Thyroid gland (tissue), 4 donors: ENCODE measurements around the gene ZCCHC4. TPM values are rescaled to one million over a fixed set of nuclear protein-coding genes. Genes with fewer than 3 reads are reported as not detected.

Experiments
- DNase-seq, 2 donors: peaks; one replicate each; pipeline ENCODE4 v3.0.0-alpha.2; 2019
- H3K27ac ChIP-seq, 3 donors: fragments of 200-600 bp; sonication (generic); 1 replicate in 2 of 3; 2 replicates in 1 of 3; pipeline ENCODE4 v1.5.1; 2016 to 2019; ENCODE audit warnings: mild to moderate bottlenecking in 1 of 3, moderate library complexity in 1 of 3
- H3K27me3 ChIP-seq: fragments of 200-600 bp; sonication (generic); one replicate; pipeline ENCODE4 v1.5.1; 2019
- H3K36me3 ChIP-seq, 2 donors: fragments of 200-600 bp; sonication (generic); one replicate each; pipeline ENCODE4 v1.5.1; 2016 to 2019
- H3K4me1 ChIP-seq, 2 donors: fragments of 200-600 bp; sonication (generic); one replicate each; pipeline ENCODE4 v1.5.1; 2017 to 2019
- H3K4me3 ChIP-seq, 3 donors: fragments of 200-600 bp; sonication (generic); replicated peaks in 1 of 3; 1 replicate in 2 of 3; 2 replicates in 1 of 3; pipeline ENCODE4 v1.5.1; 2016; ENCODE audit warnings: mild to moderate bottlenecking in 1 of 3
- H3K9me3 ChIP-seq: fragments of 200-600 bp; sonication (generic); one replicate; pipeline ENCODE4 v1.5.1; 2017
- CTCF ChIP-seq, 6 experiments: fragments of 200-600 bp in 3 of 6; fragments of 450-650 bp in 3 of 6; sonication (generic) in 3 of 6; IDR thresholded peaks; one replicate each; pipeline ENCODE4 v1.5.1; 2016 to 2019; ENCODE audit warnings: antibody characterized with exemption in 6 of 6, mild to moderate bottlenecking in 2 of 6, inconsistent platforms in 1 of 6, moderate library complexity in 1 of 6
- POLR2A ChIP-seq, 2 donors: fragments of 450-650 bp; IDR thresholded peaks; one replicate each; pipeline ENCODE4 v1.6.1; 2017; ENCODE audit warnings: antibody characterized with exemption in 2 of 2, mild to moderate bottlenecking in 2 of 2, moderate library complexity in 1 of 2
- WGBS, 2 donors: methylation state at CpG; one replicate each; pipeline ENCODE4 v1.1.5; 2017; 5-methylcytosine and 5-hydroxymethylcytosine counted together
- intact Hi-C: fragments of 100-400 bp; cut with DNase I; formaldehyde crosslinking; loops from one replicate; pipeline ENCODE4 v1.15.1; 2023
- total RNA-seq, 4 donors: library from RNA; depleted of rRNA; stranded (reverse); fragments of >200 nt; gene quantifications; one replicate each; pipeline ENCODE4 v1.2.3, GENCODE V29; 2016

ZCCHC4 gene
- total RNA-seq, 4 donors from 2014 or later = 9.3 to 19.5 (median 13.4) TPM

GRCh38 chr4:25401066-25401465, 88.5 kb downstream of the ZCCHC4 start:
- intact Hi-C loops = no loop called here
- Histone ChIP-seq H3K27ac (no peak overlapping the region), H3K36me3 (peaks cover 35 to 38% of the 10 kb centered on the region in 2 donors), H3K27me3 (no peaks in the 10 kb centered on the region), H3K9me3 (no peaks in the 10 kb centered on the region), H3K4me3 (no peak overlapping the region), H3K4me1 (no peaks in the 10 kb centered on the region)
- WGBS, 2 donors = 82 to 86% methylated on average over 3 of the region's 3 CpGs
- TF ChIP-seq CTCF (IDR thresholded peaks at IDR 0.05) = no peak
- no peak for TF ChIP-seq POLR2A (IDR thresholded peaks at IDR 0.05)
- DNase-seq = no peak

- Histone ChIP-seq H3K4me1 (no peaks in the 10 kb centered on the region), H3K4me3 (no peak overlapping the region), H3K27ac (no peak overlapping the region), H3K27me3 (no peaks in the 10 kb centered on the region), H3K36me3 (peaks cover 25 to 36% of the 10 kb centered on the region in 2 donors), H3K9me3 (no peaks in the 10 kb centered on the region)
- no peak for DNase-seq
- intact Hi-C loops = no loop called here
- 93 to 94% methylated on average over 1 of the region's 1 CpG for WGBS, 2 donors
- TF ChIP-seq POLR2A (IDR thresholded peaks at IDR 0.05) (no peak), CTCF (IDR thresholded peaks at IDR 0.05) (no peak)
Measured at GRCh38 chr4:25402521-25402920, 89.9 kb downstream of the ZCCHC4 start.

GRCh38 chr4:25403699-25404098, 91.1 kb downstream of the ZCCHC4 start:
- intact Hi-C loops = no loop called here
- no peak overlapping the region for H3K4me3 ChIP-seq
- peaks cover 22 to 42% of the 10 kb centered on the region in 2 donors for H3K36me3 ChIP-seq
- H3K4me1 ChIP-seq = no peaks in the 10 kb centered on the region
- DNase-seq = no peak
- H3K27me3 ChIP-seq = no peaks in the 10 kb centered on the region
- no peak overlapping the region for H3K27ac ChIP-seq
- TF ChIP-seq CTCF (IDR thresholded peaks at IDR 0.05) (no peak), POLR2A (IDR thresholded peaks at IDR 0.05) (no peak)
- H3K9me3 ChIP-seq = no peaks in the 10 kb centered on the region

GRCh38 chr4:25405453-25405852, 92.9 kb downstream of the ZCCHC4 start:
- Histone ChIP-seq H3K36me3 (peaks cover 33 to 51% of the 10 kb centered on the region in 2 donors), H3K4me3 (no peak overlapping the region), H3K9me3 (no peaks in the 10 kb centered on the region), H3K27ac (no peak overlapping the region), H3K27me3 (no peaks in the 10 kb centered on the region), H3K4me1 (no peaks in the 10 kb centered on the region)
- TF ChIP-seq CTCF (IDR thresholded peaks at IDR 0.05) = no peak
- TF ChIP-seq POLR2A (IDR thresholded peaks at IDR 0.05) = no peak
- intact Hi-C loops = no loop called here
- 77 to 86% methylated on average over 2 of the region's 2 CpGs for WGBS, 2 donors
- no peak for DNase-seq

- H3K27me3 ChIP-seq = no peaks in the 10 kb centered on the region
- H3K9me3 ChIP-seq = no peaks in the 10 kb centered on the region
- no peak overlapping the region for H3K27ac ChIP-seq
- peaks cover 36 to 58% of the 10 kb centered on the region in 2 donors for H3K36me3 ChIP-seq
- H3K4me1 ChIP-seq = no peaks in the 10 kb centered on the region
- WGBS, 2 donors = 92 to 96% methylated on average over 5 of the region's 5 CpGs
- TF ChIP-seq POLR2A (IDR thresholded peaks at IDR 0.05) (no peak), CTCF (IDR thresholded peaks at IDR 0.05) (no peak)
- H3K4me3 ChIP-seq = no peak overlapping the region
- intact Hi-C loops = no loop called here
- DNase-seq = no peak
Measured at GRCh38 chr4:25406081-25406692, 93.6 kb downstream of the ZCCHC4 start.
